Loucy (cell line): ENCODE results near the gene NAXD.

ENCODE experiments used
- EZH2phosphoT487 ChIP-seq: fragments of 200-600 bp; IDR thresholded peaks from 2 replicates; pipeline ENCODE4 v1.6.1; 2018; ENCODE audit warnings: antibody characterized with exemption, mild to moderate bottlenecking, moderate library complexity, borderline replicate concordance
- TF ChIP-seq, protein P1 (sequence below): fragments of 200-600 bp; sonication (generic); conservative IDR thresholded peaks from 2 replicates; pipeline ENCODE4 v1.5.1; 2014; ENCODE audit warnings: mild to moderate bottlenecking, antibody characterized with exemption, low read length

DNA sequence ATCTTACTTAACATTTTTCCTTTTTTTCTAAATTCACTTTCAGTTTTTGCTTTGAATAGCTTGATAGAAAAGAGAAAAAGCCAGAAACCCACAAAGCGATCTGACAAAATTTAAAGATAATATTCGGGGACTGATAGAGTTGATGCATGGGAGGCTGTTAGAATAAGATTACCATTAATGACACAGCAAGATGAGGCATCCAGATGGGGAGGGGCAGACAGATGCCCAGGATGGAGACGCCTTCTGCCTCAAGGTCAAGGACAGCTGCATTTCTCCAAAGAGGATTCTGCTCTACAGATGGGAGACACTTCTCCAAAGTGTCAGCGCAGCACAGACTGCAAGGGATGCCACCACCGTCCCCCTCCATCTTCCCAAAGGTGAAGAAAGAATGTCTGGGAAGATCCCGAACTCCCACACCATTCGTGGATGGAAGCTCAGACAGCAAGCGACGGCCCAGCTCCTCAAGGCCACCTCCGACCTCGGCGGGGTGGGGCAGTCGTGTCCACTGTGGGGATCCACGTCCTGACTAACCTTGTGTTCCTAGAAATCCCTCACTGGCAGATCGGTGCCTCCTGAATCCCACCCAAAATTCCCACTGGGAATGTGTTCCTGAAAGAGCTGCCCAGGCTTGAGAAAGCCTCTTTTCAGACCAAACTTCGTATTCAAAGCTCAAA lies 32.9 kb downstream of the NAXD start:
- TF ChIP-seq, protein P1, sequence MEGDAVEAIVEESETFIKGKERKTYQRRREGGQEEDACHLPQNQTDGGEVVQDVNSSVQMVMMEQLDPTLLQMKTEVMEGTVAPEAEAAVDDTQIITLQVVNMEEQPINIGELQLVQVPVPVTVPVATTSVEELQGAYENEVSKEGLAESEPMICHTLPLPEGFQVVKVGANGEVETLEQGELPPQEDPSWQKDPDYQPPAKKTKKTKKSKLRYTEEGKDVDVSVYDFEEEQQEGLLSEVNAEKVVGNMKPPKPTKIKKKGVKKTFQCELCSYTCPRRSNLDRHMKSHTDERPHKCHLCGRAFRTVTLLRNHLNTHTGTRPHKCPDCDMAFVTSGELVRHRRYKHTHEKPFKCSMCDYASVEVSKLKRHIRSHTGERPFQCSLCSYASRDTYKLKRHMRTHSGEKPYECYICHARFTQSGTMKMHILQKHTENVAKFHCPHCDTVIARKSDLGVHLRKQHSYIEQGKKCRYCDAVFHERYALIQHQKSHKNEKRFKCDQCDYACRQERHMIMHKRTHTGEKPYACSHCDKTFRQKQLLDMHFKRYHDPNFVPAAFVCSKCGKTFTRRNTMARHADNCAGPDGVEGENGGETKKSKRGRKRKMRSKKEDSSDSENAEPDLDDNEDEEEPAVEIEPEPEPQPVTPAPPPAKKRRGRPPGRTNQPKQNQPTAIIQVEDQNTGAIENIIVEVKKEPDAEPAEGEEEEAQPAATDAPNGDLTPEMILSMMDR, result no peak
- no peak for TF ChIP-seq EZH2phosphoT487
